Natural killer cell (primary cell): ENCODE measurements around the gene EIF2AK3. TPM values are rescaled to one million over a fixed set of nuclear protein-coding genes. Genes with fewer than 3 reads are reported as not detected.

Experiments
- ATAC-seq, 3 donors: fragments of 150-1000 bp in 2 of 3; fragments of 200-7000 bp in 1 of 3; cut with Tn5 transposase; 1 replicate in 1 of 3; 2 replicates in 2 of 3; pipeline ENCODE4 v1.10.0; 2021; ENCODE audit warnings: mild to moderate bottlenecking in 2 of 3, moderate library complexity in 2 of 3
- DNase-seq, 2 donors: peaks; one replicate each; pipeline versions ENCODE4 v3.0.0 to v3.0.0-alpha.2; 2013 to 2021; ENCODE audit warnings: mixed read lengths in 1 of 2
- H3K27ac ChIP-seq: one replicate; pipeline ENCODE4 v1.5.1; 2013; ENCODE audit warnings: mild to moderate bottlenecking, low read length
- H3K27me3 ChIP-seq: one replicate; pipeline ENCODE4 v1.6.1; 2013; ENCODE audit warnings: low read length; ENCODE audit not compliant: control insufficient read depth, insufficient read depth
- H3K36me3 ChIP-seq: one replicate; pipeline ENCODE4 v1.6.1; 2013; ENCODE audit warnings: low read length; ENCODE audit not compliant: control insufficient read depth, insufficient read depth
- H3K4me1 ChIP-seq: one replicate; pipeline ENCODE4 v1.6.1; 2013; ENCODE audit warnings: low read length; ENCODE audit not compliant: control insufficient read depth, insufficient read depth
- H3K4me3 ChIP-seq: one replicate; pipeline ENCODE4 v1.5.1; 2013; ENCODE audit warnings: low read length
- H3K9me3 ChIP-seq: one replicate; pipeline ENCODE4 v1.6.1; 2013; ENCODE audit warnings: low read length; ENCODE audit not compliant: control insufficient read depth, insufficient read depth
- H3K27ac Mint-ChIP-seq, 2 donors: one replicate each; pipeline ENCODE4 v1.8.0; 2022; ENCODE audit warnings: mild to moderate bottlenecking in 2 of 2, mixed read lengths in 2 of 2, moderate library complexity in 1 of 2
- H3K27me3 Mint-ChIP-seq, 2 donors: one replicate each; pipeline ENCODE4 v1.8.0; 2022; ENCODE audit warnings: low read depth in 2 of 2, mixed read lengths in 2 of 2
- H3K36me3 Mint-ChIP-seq: one replicate; pipeline ENCODE4 v1.8.0; 2022; ENCODE audit warnings: mixed read lengths
- H3K4me1 Mint-ChIP-seq, 2 donors: one replicate each; pipeline ENCODE4 v1.8.0; 2022; ENCODE audit warnings: mixed read lengths in 2 of 2
- H3K4me3 Mint-ChIP-seq: one replicate; pipeline ENCODE4 v1.8.0; 2022; ENCODE audit warnings: mild to moderate bottlenecking, moderate library complexity, mixed read lengths
- H3K9me3 Mint-ChIP-seq, 2 donors: one replicate each; pipeline ENCODE4 v1.8.0; 2022; ENCODE audit warnings: mixed read lengths in 2 of 2
- WGBS: methylation state at CpG from one replicate; pipeline ENCODE4 v1.1.7; 2013; ENCODE audit warnings: missing lambda C conversion rate; ENCODE audit not compliant: insufficient coverage; 5-methylcytosine and 5-hydroxymethylcytosine counted together
- intact Hi-C: fragments of 100-400 bp; cut with micrococcal nuclease; formaldehyde crosslinking; loops from one replicate; pipeline ENCODE4 v1.14.2; 2022
- total RNA-seq, 4 donors: library from RNA; stranded (reverse); fragments of 120-200 nt in 1 of 4; gene quantifications; one replicate each; pipeline versions ENCODE4 v1.2.3 to v1.2.4, GENCODE V29; 2013 to 2022
- TF ChIP-seq, protein P1 (sequence below): fragments of 200-600 bp; IDR thresholded peaks from one replicate; pipeline ENCODE4 v1.8.0; 2022; ENCODE audit warnings: antibody characterized with exemption

Gene EIF2AK3
- total RNA-seq, 3 donors from 2014 or later (not counting 1 experiment from before 2014, with no cell fraction given), result 29.9 to 43.7 (median 33.4) TPM

DNA sequence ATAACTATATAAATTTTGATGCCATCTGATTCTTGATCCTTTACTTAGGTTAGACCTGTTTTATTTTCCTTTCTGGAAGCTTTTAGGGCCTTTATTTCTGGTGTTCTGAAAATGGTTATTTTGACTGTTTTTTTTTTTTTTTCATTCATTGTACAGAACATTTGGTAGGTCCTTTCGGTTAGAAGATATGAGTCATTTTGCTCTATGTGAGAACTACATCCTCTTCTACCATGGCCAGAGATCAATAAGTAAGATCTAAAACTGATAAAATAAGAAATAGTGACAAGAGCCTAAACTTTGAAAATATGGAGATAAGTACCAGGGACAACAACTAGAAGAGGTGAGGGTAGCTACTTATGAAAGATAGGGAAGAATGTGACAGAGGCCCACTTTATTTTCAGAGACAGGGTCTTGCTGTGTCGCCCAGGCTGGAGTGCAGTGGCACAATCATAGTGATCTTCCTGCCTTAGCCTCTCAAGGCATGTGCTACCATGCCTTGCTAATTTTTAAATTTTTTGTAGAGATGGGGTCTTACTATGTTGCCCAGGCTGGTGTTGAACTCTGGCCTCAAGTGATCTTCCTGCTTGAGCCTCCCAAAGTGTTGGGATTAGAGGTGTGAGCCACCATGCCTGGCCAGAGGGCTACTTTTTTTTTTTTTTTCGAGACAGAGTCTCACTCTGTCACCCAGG lies 66.5 kb downstream of the EIF2AK3 start:
- Mint-ChIP-seq H3K4me3 (no peak overlapping the region), H3K27ac (peak overlapping the region in 1 of 2 donors; percentile 7)
- 83% methylated on average over 2 of the region's 3 CpGs for WGBS

DNA sequence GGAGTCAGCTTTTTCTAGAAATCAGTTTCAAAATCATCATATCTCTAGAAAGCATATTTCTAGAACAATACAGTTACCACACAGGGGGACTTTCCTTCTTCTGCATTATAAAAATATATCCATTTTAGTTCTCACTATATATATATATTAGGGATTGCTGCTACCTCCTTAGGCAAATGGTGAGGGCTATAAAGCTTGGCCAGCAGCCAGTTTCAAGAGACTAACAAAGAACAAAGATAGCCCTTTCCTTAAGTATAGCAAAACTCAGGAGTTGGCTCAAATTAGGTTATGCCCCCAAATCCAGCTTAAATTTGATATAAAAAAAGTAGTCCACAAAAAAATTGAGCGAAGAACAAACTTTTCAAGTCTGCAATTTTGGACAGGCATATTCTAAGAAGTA lies 70.0 kb downstream of the EIF2AK3 start:
- no peaks in the 10 kb centered on the region for H3K4me1 ChIP-seq
- no peaks in the 10 kb centered on the region for H3K9me3 ChIP-seq
- H3K4me1 Mint-ChIP-seq, result peaks cover 0 to 4% of the 10 kb centered on the region in 2 donors
- no peak overlapping the region for H3K4me3 ChIP-seq
- no peak overlapping the region for H3K27ac ChIP-seq
- intact Hi-C loops, result no loop called here
- 100% methylated on average over 1 of the region's 1 CpG for WGBS
- no peak overlapping the region for H3K27ac Mint-ChIP-seq
- no peaks in the 10 kb centered on the region for H3K27me3 ChIP-seq
- ATAC-seq, result no peak
- H3K36me3 Mint-ChIP-seq, result peaks cover 24% of the 10 kb centered on the region
- no peaks in the 10 kb centered on the region for H3K27me3 Mint-ChIP-seq
- peaks cover 45% of the 10 kb centered on the region for H3K36me3 ChIP-seq
- DNase-seq, result no peak
- no peak overlapping the region for H3K4me3 Mint-ChIP-seq
- TF ChIP-seq, protein P1, sequence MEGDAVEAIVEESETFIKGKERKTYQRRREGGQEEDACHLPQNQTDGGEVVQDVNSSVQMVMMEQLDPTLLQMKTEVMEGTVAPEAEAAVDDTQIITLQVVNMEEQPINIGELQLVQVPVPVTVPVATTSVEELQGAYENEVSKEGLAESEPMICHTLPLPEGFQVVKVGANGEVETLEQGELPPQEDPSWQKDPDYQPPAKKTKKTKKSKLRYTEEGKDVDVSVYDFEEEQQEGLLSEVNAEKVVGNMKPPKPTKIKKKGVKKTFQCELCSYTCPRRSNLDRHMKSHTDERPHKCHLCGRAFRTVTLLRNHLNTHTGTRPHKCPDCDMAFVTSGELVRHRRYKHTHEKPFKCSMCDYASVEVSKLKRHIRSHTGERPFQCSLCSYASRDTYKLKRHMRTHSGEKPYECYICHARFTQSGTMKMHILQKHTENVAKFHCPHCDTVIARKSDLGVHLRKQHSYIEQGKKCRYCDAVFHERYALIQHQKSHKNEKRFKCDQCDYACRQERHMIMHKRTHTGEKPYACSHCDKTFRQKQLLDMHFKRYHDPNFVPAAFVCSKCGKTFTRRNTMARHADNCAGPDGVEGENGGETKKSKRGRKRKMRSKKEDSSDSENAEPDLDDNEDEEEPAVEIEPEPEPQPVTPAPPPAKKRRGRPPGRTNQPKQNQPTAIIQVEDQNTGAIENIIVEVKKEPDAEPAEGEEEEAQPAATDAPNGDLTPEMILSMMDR, result no peak
- no peaks in the 10 kb centered on the region for H3K9me3 Mint-ChIP-seq

More for the DNA sequence above, 66.5 kb downstream of the EIF2AK3 start:
- no peak overlapping the region for H3K27ac ChIP-seq
- H3K27me3 ChIP-seq, result no peaks in the 10 kb centered on the region
- no peaks in the 10 kb centered on the region for H3K9me3 Mint-ChIP-seq
- no peak overlapping the region for H3K4me3 ChIP-seq
- no peaks in the 10 kb centered on the region for H3K27me3 Mint-ChIP-seq
- peaks cover 22% of the 10 kb centered on the region for H3K36me3 Mint-ChIP-seq
- intact Hi-C loops, result no loop called here
- TF ChIP-seq, protein P1, result no peak
- H3K4me1 Mint-ChIP-seq, result peaks cover 4 to 5% of the 10 kb centered on the region in 2 donors
- DNase-seq, result no peak
- H3K9me3 ChIP-seq, result no peaks in the 10 kb centered on the region
- no peaks in the 10 kb centered on the region for H3K4me1 ChIP-seq
- no peak for ATAC-seq
- peaks cover 54% of the 10 kb centered on the region for H3K36me3 ChIP-seq

DNA sequence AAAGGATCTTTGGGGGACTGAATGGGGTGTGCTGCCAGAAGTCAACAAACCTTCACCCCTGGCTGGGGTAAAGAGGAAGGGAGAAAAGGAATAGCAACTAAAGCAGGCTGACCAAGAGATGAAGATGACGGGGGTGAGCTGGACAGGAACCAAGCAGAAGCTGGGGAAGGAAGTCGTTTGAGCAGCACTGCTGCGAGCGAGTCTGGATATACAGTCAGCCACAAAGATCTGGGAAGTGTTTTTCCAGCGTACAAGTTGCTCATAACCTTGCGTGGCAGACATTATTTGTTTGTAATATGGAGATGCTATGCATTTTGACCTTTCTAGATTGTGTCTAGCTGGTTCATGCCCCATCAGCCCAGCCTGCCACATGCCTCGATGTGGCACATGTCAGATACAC lies 71.2 kb downstream of the EIF2AK3 start:
- peaks cover 19% of the 10 kb centered on the region for H3K36me3 Mint-ChIP-seq
- no peak overlapping the region for H3K27ac Mint-ChIP-seq
- TF ChIP-seq, protein P1, result no peak
- H3K27me3 ChIP-seq, result no peaks in the 10 kb centered on the region
- DNase-seq (no peak), ATAC-seq (no peak)
- intact Hi-C loops, result no loop called here
- H3K27ac ChIP-seq, result no peak overlapping the region
- H3K27me3 Mint-ChIP-seq, result no peaks in the 10 kb centered on the region
- no peak overlapping the region for H3K4me3 ChIP-seq
- H3K4me1 ChIP-seq, result no peaks in the 10 kb centered on the region
- H3K36me3 ChIP-seq, result peaks cover 35% of the 10 kb centered on the region
- H3K9me3 ChIP-seq, result no peaks in the 10 kb centered on the region
- 85% methylated on average over 7 of the region's 7 CpGs for whole genome bisulfite sequencing
- H3K4me1 Mint-ChIP-seq, result peaks cover 0 to 4% of the 10 kb centered on the region in 2 donors
- H3K9me3 Mint-ChIP-seq, result no peaks in the 10 kb centered on the region
- no peak overlapping the region for H3K4me3 Mint-ChIP-seq

DNA sequence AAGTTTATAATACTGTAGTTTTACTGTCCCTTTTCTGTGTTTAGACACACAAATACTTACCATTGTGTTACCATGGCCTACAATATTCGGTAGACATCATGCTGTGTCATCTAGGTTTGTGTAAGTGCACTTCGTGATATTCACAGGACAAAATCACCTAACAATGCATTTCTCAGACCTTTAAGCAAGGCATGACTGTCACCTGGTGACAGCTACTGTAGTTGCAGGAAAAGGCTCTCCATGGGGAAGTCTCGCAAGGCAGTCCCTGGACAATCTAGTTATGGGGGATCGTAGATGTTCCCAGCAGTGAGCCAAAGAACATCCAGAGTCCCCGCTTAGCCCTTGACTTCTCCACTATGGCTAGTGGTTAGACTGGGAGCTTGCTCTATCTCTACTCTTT lies 73.1 kb downstream of the EIF2AK3 start:
- ATAC-seq (no peak), DNase-seq (no peak)
- peaks cover 9% of the 10 kb centered on the region for H3K36me3 Mint-ChIP-seq
- H3K4me3 ChIP-seq, result no peak overlapping the region
- TF ChIP-seq, protein P1, result no peak
- H3K4me3 Mint-ChIP-seq, result no peak overlapping the region
- H3K4me1 ChIP-seq, result no peaks in the 10 kb centered on the region
- peaks cover 5% of the 10 kb centered on the region for H3K27me3 ChIP-seq
- H3K36me3 ChIP-seq, result peaks cover 27% of the 10 kb centered on the region
- 96% methylated on average over 5 of the region's 5 CpGs for WGBS
- H3K9me3 Mint-ChIP-seq, result no peaks in the 10 kb centered on the region
- no peaks in the 10 kb centered on the region for H3K9me3 ChIP-seq
- no peak overlapping the region for H3K27ac Mint-ChIP-seq
- no peaks in the 10 kb centered on the region for H3K4me1 Mint-ChIP-seq
- H3K27me3 Mint-ChIP-seq, result peaks cover 7 to 11% of the 10 kb centered on the region in 2 donors
- intact Hi-C loops, result no loop called here
- no peak overlapping the region for H3K27ac ChIP-seq
